SK-N-MC (cell line): ENCODE data around the gene PARD3.

ENCODE experiments used
- EZH2 ChIP-seq: fragments of 200-600 bp; sonication (generic); IDR thresholded peaks from one replicate; pipeline ENCODE4 v1.6.1; 2017; ENCODE audit warnings: antibody characterized with exemption
- FOXP2 ChIP-seq: optimal IDR thresholded peaks from 2 replicates; pipeline ENCODE3; 2011; ENCODE audit warnings: mild to moderate bottlenecking, moderate library complexity; ENCODE audit not compliant: insufficient read depth; ENCODE audit errors: extremely low read length, control extremely low read depth
- POLR2AphosphoS5 ChIP-seq: IDR thresholded peaks from 2 replicates; pipeline ENCODE4 v1.6.1; 2012; ENCODE audit warnings: mild to moderate bottlenecking, low read depth, low read length, borderline replicate concordance

DNA sequence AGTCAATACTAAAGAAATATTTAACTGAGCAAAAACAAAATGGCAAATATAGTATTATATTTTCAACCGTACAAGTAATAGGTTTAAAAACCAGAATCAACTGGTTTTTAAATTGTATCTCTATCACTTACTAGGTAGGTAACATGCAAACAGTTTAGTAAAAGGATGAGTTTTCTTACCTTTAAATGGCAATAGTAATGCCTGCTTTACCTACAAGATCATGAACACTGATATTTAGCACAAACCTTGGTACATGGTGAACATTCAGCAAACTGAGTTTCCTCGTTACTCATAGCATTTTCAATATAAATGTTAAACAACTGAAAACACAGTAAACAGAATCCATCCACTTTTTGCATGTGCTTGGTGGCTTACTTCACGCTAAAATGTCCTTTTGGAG is 389.1 kb downstream of the PARD3 start:
- TF ChIP-seq POLR2AphosphoS5: no peak
- TF ChIP-seq EZH2: no peak
- TF ChIP-seq FOXP2: no peak
